ENCODE results near the gene B4GAT1.

Gene B4GAT1

GRCh38 chr11:66368484-66368883 lies 21.1 kb upstream of the B4GAT1 start:
- TF ChIP-seq CTCF (IDR thresholded peaks at IDR 0.05; ENCODE audit: low read length) (no peak), EZH2phosphoT487 (IDR thresholded peaks at IDR 0.05; ENCODE audit: low read length) (no peak), EZH2 (optimal IDR thresholded peaks at IDR 0.05; ENCODE audit: low read depth, low read length) (no peak)
- Histone ChIP-seq H3K9me2 (replicated peaks; ENCODE audit: insufficient read depth, low read length) (no peaks in the 10 kb centered on the region), H3K79me2 (ENCODE audit: low read length) (no peaks in the 10 kb centered on the region), H3K27ac (ENCODE audit: low read length) (no peak overlapping the region), H2AFZ (ENCODE audit: low read length) (no peak overlapping the region), H4K20me1 (ENCODE audit: insufficient read depth, low read length) (no peaks in the 10 kb centered on the region), H3K9ac (ENCODE audit: low read length) (no peak overlapping the region), H3K4me1 (ENCODE audit: low read length) (no peaks in the 10 kb centered on the region), H3F3A (ENCODE audit: insufficient read depth, low read length) (no peaks in the 10 kb centered on the region), H3K4me3 (ENCODE audit: low read length) (no peak overlapping the region), H3K36me3 (replicated peaks; ENCODE audit: insufficient read depth, low read length) (no peaks in the 10 kb centered on the region), H3K27me3 (replicated peaks; ENCODE audit: insufficient read depth, low read length) (peaks cover 82% of the 10 kb centered on the region), H3K9me3 (replicated peaks; ENCODE audit: insufficient read depth, low read length) (no peaks in the 10 kb centered on the region), H3K4me2 (ENCODE audit: low read depth, low read length) (no peak overlapping the region)
- DNase-seq = no peak

- Histone ChIP-seq H3K4me1 (ENCODE audit: low read length) (no peaks in the 10 kb centered on the region), H3F3A (ENCODE audit: insufficient read depth, low read length) (no peaks in the 10 kb centered on the region), H3K9ac (ENCODE audit: low read length) (no peak overlapping the region), H2AFZ (ENCODE audit: low read length) (no peak overlapping the region), H4K20me1 (ENCODE audit: insufficient read depth, low read length) (no peaks in the 10 kb centered on the region), H3K79me2 (ENCODE audit: low read length) (no peaks in the 10 kb centered on the region), H3K9me3 (replicated peaks; ENCODE audit: insufficient read depth, low read length) (no peaks in the 10 kb centered on the region), H3K27ac (ENCODE audit: low read length) (no peak overlapping the region), H3K4me3 (ENCODE audit: low read length) (no peak overlapping the region), H3K36me3 (replicated peaks; ENCODE audit: insufficient read depth, low read length) (no peaks in the 10 kb centered on the region), H3K9me2 (replicated peaks; ENCODE audit: insufficient read depth, low read length) (no peaks in the 10 kb centered on the region), H3K4me2 (ENCODE audit: low read depth, low read length) (no peak overlapping the region), H3K27me3 (replicated peaks; ENCODE audit: insufficient read depth, low read length) (peaks cover 79% of the 10 kb centered on the region)
- no peak for TF ChIP-seq EZH2phosphoT487 (IDR thresholded peaks at IDR 0.05; ENCODE audit: low read length)
- TF ChIP-seq CTCF (IDR thresholded peaks at IDR 0.05; ENCODE audit: low read length) = no peak
- no peak for TF ChIP-seq EZH2 (optimal IDR thresholded peaks at IDR 0.05; ENCODE audit: low read depth, low read length)
- no peak for DNase-seq
Measured at GRCh38 chr11:66367561-66368312, 20.3 kb upstream of the B4GAT1 start.

GRCh38 chr11:66366844-66367477 lies 19.5 kb upstream of the B4GAT1 start:
- H4K20me1 ChIP-seq (ENCODE audit: insufficient read depth, low read length) = no peaks in the 10 kb centered on the region
- no peak for DNase-seq
- no peaks in the 10 kb centered on the region for H3K36me3 ChIP-seq (replicated peaks; ENCODE audit: insufficient read depth, low read length)
- no peak overlapping the region for H3K4me2 ChIP-seq (ENCODE audit: low read depth, low read length)
- no peak overlapping the region for H3K27ac ChIP-seq (ENCODE audit: low read length)
- H3K9ac ChIP-seq (ENCODE audit: low read length) = no peak overlapping the region
- no peak overlapping the region for H3K4me3 ChIP-seq (ENCODE audit: low read length)
- H3K79me2 ChIP-seq (ENCODE audit: low read length) = no peaks in the 10 kb centered on the region
- no peaks in the 10 kb centered on the region for H3K9me3 ChIP-seq (replicated peaks; ENCODE audit: insufficient read depth, low read length)
- H3K9me2 ChIP-seq (replicated peaks; ENCODE audit: insufficient read depth, low read length) = no peaks in the 10 kb centered on the region
- TF ChIP-seq EZH2phosphoT487 (IDR thresholded peaks at IDR 0.05; ENCODE audit: low read length) (no peak), CTCF (IDR thresholded peaks at IDR 0.05; ENCODE audit: low read length) (no peak), EZH2 (optimal IDR thresholded peaks at IDR 0.05; ENCODE audit: low read depth, low read length) (no peak)
- H3K27me3 ChIP-seq (replicated peaks; ENCODE audit: insufficient read depth, low read length) = peaks cover 78% of the 10 kb centered on the region
- H3F3A ChIP-seq (ENCODE audit: insufficient read depth, low read length) = no peaks in the 10 kb centered on the region
- no peaks in the 10 kb centered on the region for H3K4me1 ChIP-seq (ENCODE audit: low read length)
- H2AFZ ChIP-seq (ENCODE audit: low read length) = no peak overlapping the region

Data from MM.1S (cell line).